ENCODE data around the gene ENTHD1. TPM values are rescaled to one million over a fixed set of nuclear protein-coding genes. Genes with fewer than 3 reads are reported as not detected.

The ENTHD1 gene
- total RNA-seq, 3 donors from 2014 or later = not detected

GRCh38 chr22:39707816-39708215 is 185.7 kb downstream of the ENTHD1 start:
- DNase-seq (no peak), ATAC-seq (no peak)
- Histone ChIP-seq H3K36me3 (ENCODE audit: low read depth) (no peaks in the 10 kb centered on the region), H3K9me3 (no peaks in the 10 kb centered on the region), H3K4me3 (no peak overlapping the region), H3K4me1 (ENCODE audit: low read depth) (no peaks in the 10 kb centered on the region)
- no peak for TF ChIP-seq CTCF (IDR thresholded peaks at IDR 0.05)
- intact Hi-C loops (cut with DNase I, micrococcal nuclease) = no loop called here

GRCh38 chr22:39707351-39707750 is 186.2 kb downstream of the ENTHD1 start:
- TF ChIP-seq CTCF (IDR thresholded peaks at IDR 0.05) = no peak
- no peaks in the 10 kb centered on the region for H3K36me3 ChIP-seq (ENCODE audit: low read depth)
- no peaks in the 10 kb centered on the region for H3K4me1 ChIP-seq (ENCODE audit: low read depth)
- intact Hi-C loops (cut with DNase I, micrococcal nuclease) = no loop called here
- no peak overlapping the region for H3K4me3 ChIP-seq
- DNase-seq (no peak), ATAC-seq (no peak)
- no peaks in the 10 kb centered on the region for H3K9me3 ChIP-seq

- TF ChIP-seq CTCF (IDR thresholded peaks at IDR 0.05) = no peak
- ATAC-seq (no peak), DNase-seq (no peak)
- Histone ChIP-seq H3K4me3 (no peak overlapping the region), H3K4me1 (ENCODE audit: low read depth) (no peaks in the 10 kb centered on the region), H3K36me3 (ENCODE audit: low read depth) (no peaks in the 10 kb centered on the region), H3K9me3 (no peaks in the 10 kb centered on the region)
- intact Hi-C loops (cut with DNase I, micrococcal nuclease) = no loop called here
Measured at GRCh38 chr22:39706376-39707140, 187.0 kb downstream of the ENTHD1 start.

GRCh38 chr22:39705386-39705785 is 188.2 kb downstream of the ENTHD1 start:
- Histone ChIP-seq H3K4me1 (ENCODE audit: low read depth) (no peaks in the 10 kb centered on the region), H3K9me3 (no peaks in the 10 kb centered on the region), H3K36me3 (ENCODE audit: low read depth) (no peaks in the 10 kb centered on the region), H3K4me3 (no peak overlapping the region)
- ATAC-seq (no peak), DNase-seq (no peak)
- no peak for TF ChIP-seq CTCF (IDR thresholded peaks at IDR 0.05)
- intact Hi-C loops (cut with DNase I, micrococcal nuclease) = no loop called here

GRCh38 chr22:39703928-39704639 is 189.5 kb downstream of the ENTHD1 start:
- intact Hi-C loops (cut with DNase I, micrococcal nuclease) = no loop called here
- Histone ChIP-seq H3K4me1 (ENCODE audit: low read depth) (no peaks in the 10 kb centered on the region), H3K4me3 (no peak overlapping the region), H3K9me3 (no peaks in the 10 kb centered on the region), H3K36me3 (ENCODE audit: low read depth) (no peaks in the 10 kb centered on the region)
- TF ChIP-seq CTCF (IDR thresholded peaks at IDR 0.05) = no peak
- ATAC-seq (no peak), DNase-seq (peak in 2 of 3 donors; percentile 11 to 42)

Measured in mucosa of descending colon (tissue), 3 donors.